Upper lobe of right lung (tissue), 1 donor: ENCODE data around the gene FSTL3. TPM values are rescaled to one million over a fixed set of nuclear protein-coding genes. Genes with fewer than 3 reads are reported as not detected.

Experiments
- ATAC-seq: fragments of 200-7000 bp; cut with Tn5 transposase; one replicate; pipeline ENCODE4 v1.9.1; 2020; ENCODE audit warnings: mild to moderate bottlenecking, moderate library complexity
- DNase-seq: peaks from one replicate; pipeline ENCODE4 v3.0.0-alpha.2; 2020
- H3K27ac ChIP-seq: fragments of 200-600 bp; one replicate; pipeline ENCODE4 v1.8.0; 2022
- H3K27me3 ChIP-seq: fragments of 200-600 bp; one replicate; pipeline ENCODE4 v1.8.0; 2022; ENCODE audit warnings: mild to moderate bottlenecking
- H3K36me3 ChIP-seq: fragments of 200-600 bp; one replicate; pipeline ENCODE4 v1.8.0; 2022
- H3K4me1 ChIP-seq: fragments of 200-600 bp; one replicate; pipeline ENCODE4 v1.8.0; 2022
- H3K4me3 ChIP-seq: fragments of 200-600 bp; one replicate; pipeline ENCODE4 v1.8.0; 2022; ENCODE audit warnings: mild to moderate bottlenecking
- H3K9me3 ChIP-seq: fragments of 200-600 bp; one replicate; pipeline ENCODE4 v1.8.0; 2022
- intact Hi-C: fragments of 100-400 bp; cut with DNase I; formaldehyde crosslinking; loops from one replicate; pipeline ENCODE4 v1.11.0; 2022
- total RNA-seq: library from RNA; stranded (reverse); fragmentation: NEBNext Ultra II Directional; extraction: Animal tissue kit (Norgen Biotek cat#: 25700); gene quantifications from one replicate; pipeline ENCODE4 v1.2.1, GENCODE V29; 2021
- TF ChIP-seq, protein P1 (sequence below): fragments of 200-600 bp; IDR thresholded peaks from one replicate; pipeline ENCODE4 v1.8.0; 2022; ENCODE audit warnings: antibody characterized with exemption
- donor health status: DM: no; HTN: yes; CAD: no; lungs with severe emphysema.

Gene FSTL3
- total RNA-seq, 1 donor from 2014 or later = 114 TPM

DNA sequence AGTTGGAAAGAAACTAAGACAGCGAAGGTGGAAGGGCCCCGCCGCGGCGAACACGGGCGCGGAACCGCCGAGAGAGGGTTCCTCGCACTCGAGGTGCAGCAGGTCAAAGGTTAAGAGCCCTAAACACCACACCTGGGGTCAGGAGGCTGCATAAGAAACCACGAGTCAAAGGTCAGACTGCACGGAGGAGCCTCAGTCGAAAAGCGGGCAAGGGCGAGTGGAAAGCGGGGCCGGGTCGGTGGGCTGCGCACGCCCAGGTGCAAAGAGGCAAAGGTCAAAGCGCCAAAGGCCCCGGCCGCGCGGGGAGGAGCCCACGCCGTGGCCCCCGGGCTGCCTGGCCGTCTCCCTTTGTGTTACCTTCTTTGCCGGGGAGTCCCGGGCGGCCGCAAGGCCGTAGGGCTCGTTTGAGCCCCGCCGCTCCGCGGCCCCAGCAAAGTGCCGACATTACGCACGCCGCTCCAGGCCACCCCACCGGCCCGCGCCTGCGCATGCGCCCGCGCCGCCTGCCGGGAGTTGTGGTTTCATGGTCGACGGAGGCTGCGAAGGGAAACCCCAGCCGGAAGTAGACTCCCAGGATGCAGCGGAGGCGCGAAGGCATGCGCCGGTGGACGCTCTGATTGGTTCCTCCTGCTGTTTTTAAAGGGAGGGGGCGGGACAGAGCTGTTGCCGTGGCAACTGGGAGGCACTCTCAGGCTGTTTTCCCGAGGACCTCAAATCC, 43.0 kb upstream of the FSTL3 start, which contains the start of gene POLRMT:
Gene POLRMT, minus strand, starts transcription at position 470 of the 718 bp plus-strand sequence. Its CDS starts 25 bp downstream, at position 445.
- DNase-seq = peak; percentile 98
- Histone ChIP-seq H3K27me3 (no peaks in the 10 kb centered on the region), H3K4me1 (peaks cover 22% of the 10 kb centered on the region), H3K36me3 (peaks cover 14% of the 10 kb centered on the region), H3K4me3 (peak within 1 kb of the TSS; percentile 97), H3K27ac (peak within 1 kb of the TSS; percentile 73), H3K9me3 (no peaks in the 10 kb centered on the region)
- peak; percentile 98 for ATAC-seq
- TF ChIP-seq, protein P1, sequence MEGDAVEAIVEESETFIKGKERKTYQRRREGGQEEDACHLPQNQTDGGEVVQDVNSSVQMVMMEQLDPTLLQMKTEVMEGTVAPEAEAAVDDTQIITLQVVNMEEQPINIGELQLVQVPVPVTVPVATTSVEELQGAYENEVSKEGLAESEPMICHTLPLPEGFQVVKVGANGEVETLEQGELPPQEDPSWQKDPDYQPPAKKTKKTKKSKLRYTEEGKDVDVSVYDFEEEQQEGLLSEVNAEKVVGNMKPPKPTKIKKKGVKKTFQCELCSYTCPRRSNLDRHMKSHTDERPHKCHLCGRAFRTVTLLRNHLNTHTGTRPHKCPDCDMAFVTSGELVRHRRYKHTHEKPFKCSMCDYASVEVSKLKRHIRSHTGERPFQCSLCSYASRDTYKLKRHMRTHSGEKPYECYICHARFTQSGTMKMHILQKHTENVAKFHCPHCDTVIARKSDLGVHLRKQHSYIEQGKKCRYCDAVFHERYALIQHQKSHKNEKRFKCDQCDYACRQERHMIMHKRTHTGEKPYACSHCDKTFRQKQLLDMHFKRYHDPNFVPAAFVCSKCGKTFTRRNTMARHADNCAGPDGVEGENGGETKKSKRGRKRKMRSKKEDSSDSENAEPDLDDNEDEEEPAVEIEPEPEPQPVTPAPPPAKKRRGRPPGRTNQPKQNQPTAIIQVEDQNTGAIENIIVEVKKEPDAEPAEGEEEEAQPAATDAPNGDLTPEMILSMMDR = no peak
- intact Hi-C loops = no loop called here

- no peak for ATAC-seq
- DNase-seq = no peak
- intact Hi-C loops = no loop called here
- no peaks in the 10 kb centered on the region for H3K27me3 ChIP-seq
- peaks cover 6% of the 10 kb centered on the region for H3K36me3 ChIP-seq
- TF ChIP-seq, protein P1 = no peak
- no peaks in the 10 kb centered on the region for H3K9me3 ChIP-seq
- peak overlapping the region; percentile 73 for H3K27ac ChIP-seq
- peak overlapping the region; percentile 97 for H3K4me3 ChIP-seq
- peaks cover 28% of the 10 kb centered on the region for H3K4me1 ChIP-seq
Measured at GRCh38 chr19:633786-634639, 42.2 kb upstream of the FSTL3 start.

DNA sequence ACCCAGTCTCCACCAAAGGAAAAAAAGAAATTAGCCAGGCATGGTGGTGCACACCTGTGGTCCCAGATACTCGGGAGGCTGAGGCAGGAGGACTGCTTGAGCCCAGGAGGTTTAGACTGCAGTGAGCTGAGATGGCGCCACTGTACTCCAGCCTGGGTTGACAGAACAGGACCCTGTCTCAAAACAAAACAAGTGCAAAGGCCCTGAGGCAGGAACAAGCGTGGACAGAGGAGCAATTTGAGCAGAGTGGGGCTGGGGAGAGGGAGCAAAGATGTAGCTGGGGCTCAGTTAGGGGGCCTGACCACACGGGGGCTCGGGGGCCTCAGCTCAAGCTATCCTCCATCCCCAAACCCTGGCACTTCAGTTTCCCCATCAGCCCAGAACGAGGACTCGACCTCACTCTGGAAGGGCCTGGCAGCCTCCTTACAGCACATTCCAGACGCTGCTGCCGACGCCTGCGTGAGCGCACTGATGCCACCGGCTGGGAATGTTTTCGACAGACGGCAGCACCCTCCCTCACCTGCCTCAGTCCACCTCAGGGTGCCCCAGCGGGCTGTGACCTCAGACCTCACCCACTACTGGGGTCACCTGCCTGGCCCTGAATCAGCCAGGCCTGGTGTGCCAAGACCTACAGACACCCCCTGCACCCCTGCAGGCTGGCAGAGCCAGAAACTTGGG, 41.1 kb upstream of the FSTL3 start:
- no peak overlapping the region for H3K4me3 ChIP-seq
- TF ChIP-seq, protein P1 = no peak
- no peaks in the 10 kb centered on the region for H3K9me3 ChIP-seq
- intact Hi-C loops = no loop called here
- DNase-seq = no peak
- no peak overlapping the region for H3K27ac ChIP-seq
- H3K4me1 ChIP-seq = peaks cover 32% of the 10 kb centered on the region
- no peaks in the 10 kb centered on the region for H3K27me3 ChIP-seq
- ATAC-seq = no peak
- no peaks in the 10 kb centered on the region for H3K36me3 ChIP-seq

DNA sequence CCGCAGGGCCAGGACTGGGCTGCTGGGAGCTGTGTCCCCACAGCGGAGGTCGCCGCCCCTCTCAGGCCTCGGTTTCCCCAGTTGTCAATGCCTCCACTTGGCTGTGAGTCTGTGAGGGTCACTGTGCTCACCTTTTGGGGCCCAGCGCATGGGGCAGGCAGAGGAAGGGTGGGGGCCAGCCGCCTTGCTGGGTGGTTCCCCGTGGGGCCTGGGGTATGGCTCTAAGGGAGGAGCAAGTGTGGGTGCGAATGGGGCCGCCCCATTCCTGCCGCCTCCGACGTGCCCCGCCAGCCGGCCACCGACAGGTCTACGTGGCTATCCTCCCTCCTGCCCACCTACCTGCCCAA, 37.3 kb upstream of the FSTL3 start:
- TF ChIP-seq, protein P1 = no peak
- H3K27ac ChIP-seq = no peak overlapping the region
- H3K36me3 ChIP-seq = no peaks in the 10 kb centered on the region
- H3K4me1 ChIP-seq = peaks cover 17% of the 10 kb centered on the region
- ATAC-seq = no peak
- H3K4me3 ChIP-seq = peak overlapping the region; percentile 52
- no peak for DNase-seq
- no peaks in the 10 kb centered on the region for H3K9me3 ChIP-seq
- intact Hi-C loops = no loop called here
- H3K27me3 ChIP-seq = no peaks in the 10 kb centered on the region

DNA sequence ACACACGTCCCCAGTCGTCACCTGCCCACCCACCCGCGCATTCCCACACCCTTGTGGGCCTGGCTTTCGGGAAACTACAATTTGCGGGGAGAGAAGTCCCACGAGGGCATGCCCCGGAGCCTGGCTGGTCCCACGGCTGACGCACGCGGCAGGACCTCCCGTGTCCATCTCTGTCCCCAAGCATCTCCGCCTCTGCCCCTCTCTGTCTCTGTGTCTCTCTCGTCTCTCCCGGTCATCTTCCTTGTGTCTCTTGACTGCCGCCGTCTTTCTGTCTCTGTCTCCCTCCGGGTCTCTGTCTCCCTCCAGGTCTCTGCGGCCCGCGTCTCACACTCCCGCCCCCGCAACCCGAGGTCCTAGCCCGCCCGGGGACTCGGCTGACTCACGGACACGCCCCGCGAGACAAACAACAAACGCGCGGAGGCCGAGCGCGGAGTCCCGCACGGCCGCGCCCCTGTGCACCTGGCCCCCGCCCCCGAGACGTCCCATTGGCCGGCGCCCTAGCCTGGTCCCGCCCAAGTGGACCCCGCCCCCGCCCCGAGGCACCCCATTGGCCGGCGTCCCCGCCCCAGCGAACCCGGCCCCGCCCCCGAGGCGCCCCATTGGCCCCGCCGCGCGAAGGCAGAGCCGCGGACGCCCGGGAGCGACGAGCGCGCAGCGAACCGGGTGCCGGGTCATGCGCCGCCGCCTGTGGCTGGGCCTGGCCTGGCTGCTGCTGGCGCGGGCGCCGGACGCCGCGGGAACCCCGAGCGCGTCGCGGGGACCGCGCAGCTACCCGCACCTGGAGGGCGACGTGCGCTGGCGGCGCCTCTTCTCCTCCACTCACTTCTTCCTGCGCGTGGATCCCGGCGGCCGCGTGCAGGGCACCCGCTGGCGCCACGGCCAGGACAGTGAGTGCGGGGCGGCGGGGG, 36.7 kb upstream of the FSTL3 start, which contains the start of gene FGF22:
Gene FGF22, plus strand, starts transcription at position 627 of the 908 bp plus-strand sequence. Its CDS starts 47 bp downstream, at position 674.
- intact Hi-C loops = no loop called here
- Histone ChIP-seq H3K36me3 (no peaks in the 10 kb centered on the region), H3K27ac (no peak within 1 kb of the TSS), H3K27me3 (no peaks in the 10 kb centered on the region), H3K9me3 (no peaks in the 10 kb centered on the region), H3K4me1 (peaks cover 11% of the 10 kb centered on the region), H3K4me3 (peak within 1 kb of the TSS; percentile 52)
- TF ChIP-seq, protein P1 = no peak
- ATAC-seq (peak; percentile 95), DNase-seq (peak; percentile 96)
